Loucy (cell line): ENCODE measurements around the gene COPS7B.

Experiments
- EZH2phosphoT487 ChIP-seq: fragments of 200-600 bp; IDR thresholded peaks from 2 replicates; pipeline ENCODE4 v1.6.1; 2018; ENCODE audit warnings: antibody characterized with exemption, mild to moderate bottlenecking, moderate library complexity, borderline replicate concordance
- TF ChIP-seq, protein P1 (sequence below): fragments of 200-600 bp; sonication (generic); conservative IDR thresholded peaks from 2 replicates; pipeline ENCODE4 v1.5.1; 2014; ENCODE audit warnings: mild to moderate bottlenecking, antibody characterized with exemption, low read length

DNA sequence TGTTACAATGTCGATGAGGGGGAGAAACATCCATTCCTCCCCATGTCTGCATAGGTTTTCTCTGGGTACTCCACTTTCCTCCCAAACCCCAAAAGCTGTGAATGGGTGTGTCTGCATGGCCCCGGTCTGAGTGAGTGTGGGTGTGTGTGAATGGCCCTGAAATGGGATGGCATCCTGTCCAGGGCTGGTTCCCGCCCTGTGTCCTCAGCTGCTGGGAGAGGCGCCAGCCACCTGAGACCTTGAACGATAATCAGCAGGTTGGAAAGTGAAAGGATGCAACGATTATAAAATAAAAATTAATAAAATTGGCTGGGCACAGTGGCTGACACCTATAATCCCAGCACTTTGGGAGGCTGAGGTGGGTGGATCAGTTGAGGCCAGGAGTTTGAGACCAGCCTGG, 70.7 kb downstream of the COPS7B start:
- TF ChIP-seq, protein P1, sequence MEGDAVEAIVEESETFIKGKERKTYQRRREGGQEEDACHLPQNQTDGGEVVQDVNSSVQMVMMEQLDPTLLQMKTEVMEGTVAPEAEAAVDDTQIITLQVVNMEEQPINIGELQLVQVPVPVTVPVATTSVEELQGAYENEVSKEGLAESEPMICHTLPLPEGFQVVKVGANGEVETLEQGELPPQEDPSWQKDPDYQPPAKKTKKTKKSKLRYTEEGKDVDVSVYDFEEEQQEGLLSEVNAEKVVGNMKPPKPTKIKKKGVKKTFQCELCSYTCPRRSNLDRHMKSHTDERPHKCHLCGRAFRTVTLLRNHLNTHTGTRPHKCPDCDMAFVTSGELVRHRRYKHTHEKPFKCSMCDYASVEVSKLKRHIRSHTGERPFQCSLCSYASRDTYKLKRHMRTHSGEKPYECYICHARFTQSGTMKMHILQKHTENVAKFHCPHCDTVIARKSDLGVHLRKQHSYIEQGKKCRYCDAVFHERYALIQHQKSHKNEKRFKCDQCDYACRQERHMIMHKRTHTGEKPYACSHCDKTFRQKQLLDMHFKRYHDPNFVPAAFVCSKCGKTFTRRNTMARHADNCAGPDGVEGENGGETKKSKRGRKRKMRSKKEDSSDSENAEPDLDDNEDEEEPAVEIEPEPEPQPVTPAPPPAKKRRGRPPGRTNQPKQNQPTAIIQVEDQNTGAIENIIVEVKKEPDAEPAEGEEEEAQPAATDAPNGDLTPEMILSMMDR, result no peak
- TF ChIP-seq EZH2phosphoT487, result no peak
